H7 (cell line): ENCODE data around the gene FAM111A. TPM values are rescaled to one million over a fixed set of nuclear protein-coding genes. Genes with fewer than 3 reads are reported as not detected.
A peak's percentile ranks its signal among the peaks of the same experiment; 100 is the strongest.
"Not testable (repeated sequence)": the region's sequence is repeated elsewhere in the genome, so short reads cannot be mapped to it uniquely, and the experiment has no call there.

ENCODE experiments used
- DNase-seq: peaks from one replicate; pipeline ENCODE4 v3.0.0; 2012
- H3K27me3 ChIP-seq: 2 replicates; pipeline ENCODE4 v1.6.0; 2011; ENCODE audit warnings: mild to moderate bottlenecking, low read length; ENCODE audit not compliant: control insufficient read depth, insufficient read depth
- H3K36me3 ChIP-seq: replicated peaks from 2 replicates; pipeline ENCODE4 v1.5.1; 2011; ENCODE audit warnings: low read length; ENCODE audit not compliant: control insufficient read depth, insufficient read depth
- H3K4me3 ChIP-seq: 2 replicates; pipeline ENCODE4 v1.5.1; 2011; ENCODE audit warnings: low read depth, mild to moderate bottlenecking, control low read depth, low read length, moderate library complexity; ENCODE audit not compliant: insufficient read depth
- total RNA-seq: library from RNA; depleted of rRNA; stranded (reverse); fragments of >200 nt; shearing (Covaris generic); gene quantifications from 2 replicates; pipeline ENCODE4 v1.2.3, GENCODE V29; 2014; rRNA removed

The FAM111A gene, protein sequence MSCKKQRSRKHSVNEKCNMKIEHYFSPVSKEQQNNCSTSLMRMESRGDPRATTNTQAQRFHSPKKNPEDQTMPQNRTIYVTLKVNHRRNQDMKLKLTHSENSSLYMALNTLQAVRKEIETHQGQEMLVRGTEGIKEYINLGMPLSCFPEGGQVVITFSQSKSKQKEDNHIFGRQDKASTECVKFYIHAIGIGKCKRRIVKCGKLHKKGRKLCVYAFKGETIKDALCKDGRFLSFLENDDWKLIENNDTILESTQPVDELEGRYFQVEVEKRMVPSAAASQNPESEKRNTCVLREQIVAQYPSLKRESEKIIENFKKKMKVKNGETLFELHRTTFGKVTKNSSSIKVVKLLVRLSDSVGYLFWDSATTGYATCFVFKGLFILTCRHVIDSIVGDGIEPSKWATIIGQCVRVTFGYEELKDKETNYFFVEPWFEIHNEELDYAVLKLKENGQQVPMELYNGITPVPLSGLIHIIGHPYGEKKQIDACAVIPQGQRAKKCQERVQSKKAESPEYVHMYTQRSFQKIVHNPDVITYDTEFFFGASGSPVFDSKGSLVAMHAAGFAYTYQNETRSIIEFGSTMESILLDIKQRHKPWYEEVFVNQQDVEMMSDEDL
- total RNA-seq: 9.2 and 11.0 TPM in 2 replicates

DNA sequence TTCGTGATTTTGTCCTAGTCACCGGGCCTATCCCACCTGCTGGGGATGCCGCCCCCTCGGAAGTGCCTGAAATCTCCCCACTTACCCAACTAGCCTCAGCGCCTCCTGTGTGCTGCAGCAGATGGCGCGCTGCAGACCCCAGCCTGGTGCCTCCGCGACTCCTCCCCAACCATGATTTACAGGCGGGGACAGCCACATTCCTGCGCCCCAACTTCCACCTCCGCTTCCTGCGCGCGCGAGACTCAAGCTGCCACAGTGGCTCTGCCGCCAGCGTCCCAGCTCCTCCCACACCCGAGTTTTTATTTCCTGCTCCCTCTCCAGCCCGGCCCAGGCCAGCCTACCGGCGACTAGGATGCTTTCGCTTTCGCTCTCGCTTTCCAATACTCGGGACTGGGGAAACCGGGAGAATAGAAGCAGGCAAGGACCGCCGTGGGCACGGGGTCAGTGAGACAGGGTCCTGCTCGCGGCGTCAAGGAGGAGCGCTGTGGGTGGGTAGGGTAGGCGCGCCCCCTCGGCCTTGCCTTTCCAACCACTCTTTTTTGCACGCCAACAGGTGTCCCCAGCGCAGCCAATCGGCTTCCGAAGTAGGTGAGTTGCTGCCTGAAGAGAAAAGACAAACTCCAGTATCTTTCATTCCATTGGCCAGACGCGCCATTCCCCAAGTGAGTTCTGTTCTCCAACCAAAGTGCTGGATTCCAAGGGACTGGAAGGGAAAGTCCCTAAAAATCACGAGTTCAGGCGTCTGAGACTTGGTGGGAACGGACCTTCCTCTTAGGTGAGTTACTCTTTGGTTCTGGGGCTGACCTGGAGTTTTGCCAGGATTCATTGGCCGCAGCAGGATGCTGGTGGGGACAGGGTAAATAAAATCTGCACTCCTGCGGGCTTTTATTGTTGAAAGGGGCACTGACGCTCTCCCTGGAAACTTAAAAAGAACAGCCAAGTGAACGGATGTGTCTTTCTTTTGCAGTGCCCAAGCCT lies at the start of gene FAM111A:
Gene FAM111A (plus strand): TSS at position 327 of the 978 bp plus-strand sequence. CDS start 6,017 bp downstream, outside the sequence.
- H3K4me3 ChIP-seq: peak within 1 kb of the TSS; percentile 78
- H3K36me3 ChIP-seq: no peaks in the 10 kb centered on the region
- peak; percentile 83 for DNase-seq
- peaks cover 5% of the 10 kb centered on the region for H3K27me3 ChIP-seq

DNA sequence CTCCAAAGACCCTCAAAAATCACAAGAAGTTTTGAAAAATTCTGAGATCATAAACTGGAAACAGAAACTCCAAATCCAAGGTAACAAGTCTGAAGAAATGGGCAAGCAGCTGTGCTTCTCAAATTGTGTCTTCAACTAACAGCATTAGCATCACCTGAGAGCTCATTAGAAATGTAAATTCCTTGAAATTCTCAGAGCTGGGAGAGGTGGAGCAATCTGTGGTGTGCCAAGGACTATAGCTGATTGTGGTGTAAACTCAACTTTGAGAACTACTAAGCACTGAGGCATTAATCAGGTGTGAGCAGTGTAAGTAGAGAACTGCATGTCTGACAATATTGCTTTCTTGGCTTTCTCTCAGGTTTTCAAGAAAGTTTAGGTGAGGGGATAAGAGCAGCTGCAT lies 49.1 kb upstream of the FAM111A start:
- not testable (repeated sequence) for H3K4me3 ChIP-seq, DNase-seq, H3K36me3 ChIP-seq, H3K27me3 ChIP-seq

DNA sequence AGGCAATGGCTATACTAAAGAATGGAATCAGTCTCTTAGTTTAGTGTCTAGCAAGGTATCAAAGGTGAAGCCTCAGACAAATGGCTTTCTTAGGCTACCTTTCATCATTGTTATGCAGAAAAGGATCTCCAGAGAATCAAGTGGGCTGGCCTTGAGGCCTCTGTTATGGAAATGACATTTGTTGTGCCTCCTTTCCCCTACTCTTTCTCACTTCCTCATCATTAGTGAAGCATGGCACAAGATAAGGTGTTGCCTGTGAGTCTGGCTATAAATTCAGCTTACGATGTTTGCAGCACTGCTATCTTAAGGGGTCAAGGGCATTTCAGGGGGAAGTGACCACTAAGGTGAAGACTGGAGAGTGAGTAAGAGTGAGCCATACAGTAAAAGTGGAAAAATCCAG lies 47.4 kb upstream of the FAM111A start:
- H3K4me3 ChIP-seq: not testable (repeated sequence)

DNA sequence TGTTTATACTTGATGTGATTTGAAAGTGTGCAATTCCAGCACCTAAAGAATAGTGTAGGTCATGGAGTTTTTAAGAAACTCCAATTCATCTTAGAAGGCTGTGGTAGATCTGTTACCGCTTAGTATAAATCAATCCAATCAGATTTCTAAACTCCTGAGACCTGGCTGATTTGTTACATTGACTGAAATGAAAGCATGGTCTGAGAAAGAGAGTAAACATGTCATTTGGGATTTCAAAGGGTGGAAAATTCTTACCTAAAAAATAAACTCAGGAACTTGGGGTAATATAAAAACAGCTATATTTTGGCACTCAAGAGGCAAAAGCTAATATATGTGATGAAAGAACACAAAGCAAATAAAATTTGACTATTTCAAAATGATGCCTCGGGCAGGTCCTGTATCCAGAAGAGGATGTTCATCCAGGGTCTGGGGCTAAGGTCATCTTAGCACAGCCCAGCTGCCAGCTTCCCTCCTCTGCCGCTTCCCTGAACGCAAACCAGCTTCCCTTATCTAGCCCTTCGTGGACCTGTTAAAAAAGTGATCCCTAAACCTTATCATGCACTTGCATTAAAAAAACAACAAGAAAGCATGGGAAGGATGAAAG lies 46.6 kb upstream of the FAM111A start:
- not testable (repeated sequence) for H3K4me3 ChIP-seq, H3K27me3 ChIP-seq, H3K36me3 ChIP-seq, DNase-seq

More for the DNA sequence above, 47.4 kb upstream of the FAM111A start:
- not testable (repeated sequence) for H3K27me3 ChIP-seq, H3K36me3 ChIP-seq, DNase-seq

DNA sequence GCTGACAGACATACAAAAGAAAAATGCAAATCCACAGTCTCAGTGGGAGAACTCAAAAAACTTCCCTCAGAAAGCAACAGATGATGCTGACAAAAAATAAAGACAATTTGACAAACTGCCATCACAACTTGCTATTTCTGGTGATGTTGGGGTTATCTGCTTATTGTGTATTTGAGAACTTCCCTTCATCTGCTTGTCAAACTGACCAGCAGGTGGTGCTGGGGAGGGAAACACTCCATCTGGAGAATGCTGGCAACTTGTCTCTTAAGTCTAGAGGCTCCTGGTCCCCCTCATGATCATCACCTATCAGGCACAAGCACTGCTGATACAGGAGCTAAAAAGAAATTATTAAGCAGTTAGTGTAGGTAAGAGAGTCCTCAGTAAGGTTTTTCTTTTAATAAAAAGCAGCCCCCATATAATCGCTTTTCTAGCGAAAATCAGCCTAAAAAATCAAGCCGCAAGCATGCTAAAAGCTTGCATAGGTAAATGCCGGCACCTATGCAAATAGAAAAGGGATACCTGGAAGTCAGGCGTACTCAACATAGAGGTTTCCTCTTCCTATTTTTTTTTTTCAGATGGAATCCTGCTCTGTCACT lies 45.4 kb upstream of the FAM111A start:
- DNase-seq: no peak
- Histone ChIP-seq H3K4me3 (no peak overlapping the region), H3K27me3 (peaks cover 2% of the 10 kb centered on the region; the same call in 1 of the 2 replicates), H3K36me3 (no peaks in the 10 kb centered on the region)

DNA sequence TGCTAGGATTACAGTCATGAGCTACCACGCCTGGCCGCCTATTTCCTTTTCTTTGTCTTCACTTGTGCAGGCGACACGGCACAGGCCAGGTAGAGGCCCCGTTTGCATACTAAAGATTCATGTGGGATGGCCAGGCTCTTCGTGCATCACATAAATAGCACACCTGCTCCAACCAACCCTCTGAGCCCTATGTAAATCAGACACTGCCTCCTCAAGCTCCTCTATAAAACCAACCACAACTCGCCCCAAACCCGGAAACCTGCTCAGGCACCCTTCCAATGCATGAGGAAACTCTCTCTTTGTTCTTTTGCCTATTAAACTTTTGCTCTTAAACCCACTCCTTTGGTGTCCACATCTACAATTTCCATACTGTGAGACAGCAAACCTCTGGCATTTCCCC lies 44.7 kb upstream of the FAM111A start:
- not testable (repeated sequence) for DNase-seq, H3K36me3 ChIP-seq, H3K27me3 ChIP-seq, H3K4me3 ChIP-seq

DNA sequence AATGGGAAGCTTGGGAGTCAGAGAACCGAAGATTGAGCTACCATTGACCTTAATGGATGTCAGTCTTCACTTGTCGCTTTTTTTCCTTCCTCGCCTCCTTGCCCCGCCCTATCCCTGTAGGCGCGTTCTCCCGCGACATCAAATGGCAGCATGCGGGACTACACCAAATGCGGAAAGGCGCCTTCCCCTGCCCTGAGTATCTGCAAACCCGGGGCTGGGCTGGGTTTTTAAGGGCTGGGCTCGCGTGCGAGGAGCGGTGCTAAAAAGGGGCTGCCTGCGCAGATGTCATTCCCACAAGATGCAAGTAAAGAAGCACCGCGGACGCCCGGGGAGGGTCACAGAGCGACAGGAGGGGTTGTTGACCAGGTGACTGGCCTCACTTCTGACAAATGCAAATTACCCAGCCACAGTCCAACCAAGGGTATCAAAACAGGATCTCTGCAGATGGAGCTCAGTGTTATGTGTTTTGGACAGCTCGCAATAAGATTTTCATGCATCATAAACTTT lies 40.3 kb upstream of the FAM111A start:
- H3K36me3 ChIP-seq: no peaks in the 10 kb centered on the region
- peaks cover 14% of the 10 kb centered on the region for H3K27me3 ChIP-seq
- H3K4me3 ChIP-seq: peak overlapping the region; percentile 37; the same call in 1 of the 2 replicates
- DNase-seq: peak; percentile 78

DNA sequence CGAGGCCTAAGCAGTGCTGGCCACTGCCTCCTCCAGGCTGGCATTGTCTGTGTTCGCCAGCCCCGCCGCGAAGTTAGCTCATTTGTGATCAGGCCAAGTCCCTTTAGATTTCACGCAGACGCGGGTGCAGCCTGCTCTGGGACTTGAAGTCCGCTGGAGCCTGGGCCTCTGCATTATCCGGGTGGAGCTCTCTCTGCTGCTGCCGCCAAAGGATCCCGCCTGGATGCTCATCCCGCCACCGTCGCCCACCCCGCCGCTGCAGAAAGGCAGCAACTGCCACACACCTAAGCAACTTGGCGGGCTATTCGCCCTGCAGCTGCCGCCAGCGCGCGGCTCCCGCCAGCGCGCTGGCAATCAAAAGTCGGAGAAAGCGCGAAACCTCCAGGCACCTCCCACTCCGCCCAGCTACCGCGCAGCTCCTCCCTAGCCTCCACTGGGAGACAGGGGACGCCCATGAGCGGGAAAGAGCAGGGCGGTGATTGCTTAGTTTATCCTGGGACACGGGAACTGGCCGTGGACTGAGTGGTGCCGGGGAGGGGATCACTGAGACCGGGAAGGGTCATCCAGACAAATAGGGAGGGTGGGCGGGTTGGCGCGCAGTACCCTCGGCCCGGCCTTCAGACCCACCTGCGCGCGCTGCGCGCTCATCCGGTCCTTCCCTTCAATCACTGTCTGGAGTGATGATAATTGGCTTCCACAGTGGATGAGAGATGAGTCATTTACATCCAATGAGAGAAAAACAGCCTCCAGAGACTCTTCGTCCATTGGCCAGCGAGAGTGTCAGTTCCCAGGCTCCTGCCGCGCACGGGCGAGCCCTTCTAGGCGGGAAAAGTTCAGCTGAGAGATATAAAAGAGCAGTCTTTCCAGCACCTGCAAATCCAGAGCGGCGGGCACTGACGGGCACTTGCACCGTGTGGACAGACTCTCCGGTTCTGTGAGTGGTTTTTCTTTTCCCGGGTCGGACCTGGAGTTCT lies 36.0 kb upstream of the FAM111A start, which contains the start of gene FAM111B:
Gene FAM111B (plus strand): TSS at position 875 of the 974 bp plus-strand sequence. CDS start 2,389 bp downstream, outside the sequence.
- Histone ChIP-seq H3K36me3 (no peaks in the 10 kb centered on the region), H3K27me3 (peaks cover 17% of the 10 kb centered on the region)

DNA sequence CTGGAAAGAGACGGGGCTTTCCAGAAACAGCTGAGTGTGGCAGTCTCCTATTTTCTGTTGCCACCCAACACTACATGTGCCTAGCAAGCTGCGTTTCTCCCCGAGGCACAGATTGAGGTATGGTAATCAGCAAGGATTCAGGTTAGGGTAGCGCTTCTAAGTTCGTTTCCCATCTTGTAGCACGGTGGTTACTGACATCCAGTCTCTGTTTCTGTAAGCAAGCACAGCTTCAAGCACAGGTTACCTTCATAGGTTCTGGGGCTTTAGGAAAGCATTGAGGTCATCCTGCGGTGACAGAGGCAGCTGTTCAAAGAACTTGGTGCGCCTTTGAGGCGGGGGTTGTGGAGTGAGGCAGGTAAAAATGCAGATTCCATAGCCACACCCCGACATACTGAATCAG lies 34.9 kb upstream of the FAM111A start:
- Histone ChIP-seq H3K4me3 (peak overlapping the region; percentile 45), H3K27me3 (peaks cover 16% of the 10 kb centered on the region)
- not testable (repeated sequence) for DNase-seq, H3K36me3 ChIP-seq

More for the DNA sequence above, 36.0 kb upstream of the FAM111A start, which contains the start of gene FAM111B:
- peak; percentile 89 for DNase-seq
- H3K4me3 ChIP-seq: peak within 1 kb of the TSS; percentile 45

DNA sequence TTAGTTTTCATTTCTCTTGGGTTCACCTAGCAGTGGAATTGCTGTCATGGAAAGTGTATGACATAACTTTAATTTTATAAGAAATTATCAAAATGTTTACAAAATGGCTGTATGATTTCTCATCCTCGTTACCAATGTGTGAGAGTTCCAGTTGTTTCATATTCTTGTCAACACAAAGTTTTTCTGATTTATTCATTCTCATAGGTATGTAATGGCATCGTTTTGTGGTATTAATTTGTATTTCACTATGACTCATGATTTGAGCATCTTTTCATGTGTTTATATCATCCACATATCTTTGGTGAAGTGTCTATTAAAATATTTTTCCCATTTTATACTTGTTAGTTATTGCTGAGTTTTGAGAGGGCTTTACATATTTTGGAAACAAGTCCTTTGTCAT lies 30.2 kb upstream of the FAM111A start:
- no peaks in the 10 kb centered on the region; the same call in 1 of the 2 replicates for H3K36me3 ChIP-seq
- H3K4me3 ChIP-seq: no peak overlapping the region
- DNase-seq: no peak
- peaks cover 2% of the 10 kb centered on the region; the same call in 1 of the 2 replicates for H3K27me3 ChIP-seq

DNA sequence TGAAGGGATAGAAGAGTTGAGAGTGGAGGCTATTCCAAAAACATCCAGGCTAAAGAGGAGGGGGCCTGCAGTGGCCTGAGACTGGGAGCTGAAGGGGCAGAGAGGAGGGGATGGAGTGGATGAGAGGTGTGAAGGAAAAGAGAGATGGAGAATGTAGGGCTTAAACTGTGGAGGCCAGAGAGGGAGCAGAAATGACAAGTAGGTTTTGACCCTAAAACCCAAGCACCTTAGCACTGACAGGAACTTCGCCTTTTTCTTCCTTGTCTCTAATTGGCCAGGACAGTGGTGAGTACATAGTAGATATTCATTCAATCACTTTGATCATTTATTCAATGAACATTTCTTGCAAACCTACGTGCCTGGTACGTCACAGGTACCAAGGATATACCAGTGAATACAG lies 28.3 kb upstream of the FAM111A start:
- DNase-seq: no peak
- H3K36me3 ChIP-seq: no peaks in the 10 kb centered on the region; the same call in 1 of the 2 replicates

DNA sequence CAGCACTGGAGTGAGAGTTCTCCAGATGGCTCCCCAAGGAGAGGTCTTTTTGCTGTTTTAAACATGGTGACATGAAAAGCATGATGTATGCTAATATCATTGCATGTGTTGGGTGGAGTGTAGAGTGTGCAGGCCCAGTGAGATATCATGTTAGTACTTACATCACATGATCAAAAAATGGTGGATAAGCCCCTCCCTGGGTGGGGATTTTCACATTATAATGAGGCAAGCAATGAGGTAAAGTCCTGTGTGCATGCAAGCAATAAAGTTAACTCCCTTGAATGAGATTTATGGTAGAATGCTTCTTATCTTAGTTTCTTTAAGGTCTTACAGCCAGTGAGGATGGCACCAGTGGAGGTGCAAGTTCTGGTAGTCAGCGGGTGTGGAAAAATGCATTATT lies 27.1 kb upstream of the FAM111A start:
- Histone ChIP-seq H3K36me3 (no peaks in the 10 kb centered on the region; the same call in 1 of the 2 replicates), H3K4me3 (no peak overlapping the region), H3K27me3 (no peaks in the 10 kb centered on the region)
- no peak for DNase-seq

More for the DNA sequence above, 28.3 kb upstream of the FAM111A start:
- Histone ChIP-seq H3K27me3 (no peaks in the 10 kb centered on the region), H3K4me3 (no peak overlapping the region)
